Progenitor cell of endocrine pancreas (in vitro differentiated cells): ENCODE data around the gene SCYGR4. TPM values are rescaled to one million over a fixed set of nuclear protein-coding genes. Genes with fewer than 3 reads are reported as not detected.

Source experiments
- DNase-seq: peaks from one replicate; pipeline ENCODE4 v3.0.0; 2021; ENCODE audit warnings: low spot score; ENCODE audit not compliant: unreplicated experiment
- H3K27ac Mint-ChIP-seq: 2 replicates; pipeline ENCODE4 v1.8.0; 2021; ENCODE audit warnings: mild to moderate bottlenecking, moderate library complexity, mixed read lengths
- H3K27me3 Mint-ChIP-seq: 2 replicates; pipeline ENCODE4 v1.8.0; 2021; ENCODE audit warnings: mixed read lengths
- H3K36me3 Mint-ChIP-seq: 2 replicates; pipeline ENCODE4 v1.8.0; 2022; ENCODE audit warnings: mixed read lengths; ENCODE audit not compliant: insufficient read depth
- H3K4me1 Mint-ChIP-seq: 2 replicates; pipeline ENCODE4 v1.8.0; 2021; ENCODE audit warnings: low read depth, mixed read lengths
- H3K4me3 Mint-ChIP-seq: 2 replicates; pipeline ENCODE4 v1.8.0; 2021; ENCODE audit warnings: low read depth, mild to moderate bottlenecking, moderate library complexity, mixed read lengths
- H3K9me3 Mint-ChIP-seq: 2 replicates; pipeline ENCODE4 v1.8.0; 2021; ENCODE audit warnings: low read depth, mixed read lengths
- total RNA-seq: library from RNA; stranded (reverse); gene quantifications from 2 replicates; pipeline ENCODE4 v1.2.1, GENCODE V29; 2021
- TF ChIP-seq, protein P1 (sequence below): fragments of 200-600 bp; sonication (generic); IDR thresholded peaks from one replicate; pipeline ENCODE4 v1.5.0; 2021; ENCODE audit warnings: antibody characterized with exemption, mild to moderate bottlenecking; ENCODE audit not compliant: unreplicated experiment

The SCYGR4 gene
- total RNA-seq, 1 donor from 2014 or later = not detected

DNA sequence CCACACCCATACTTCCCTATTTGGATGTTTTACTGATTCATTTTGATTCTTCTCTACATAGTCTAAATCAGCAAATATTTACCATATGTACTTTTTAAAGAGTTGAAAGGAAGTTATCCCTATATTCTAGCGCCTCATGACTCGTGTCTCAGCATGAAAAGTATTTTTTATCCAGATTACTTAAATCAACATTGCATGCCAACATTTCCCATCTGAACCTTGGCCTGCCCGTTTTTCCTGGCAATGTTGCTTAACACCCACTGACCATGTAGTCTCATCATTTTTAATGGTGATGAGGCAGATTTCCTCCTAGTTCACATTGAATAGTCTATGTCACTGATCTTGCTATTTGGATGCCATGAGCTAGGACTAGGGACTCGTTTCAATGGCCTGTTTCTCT lies 36.1 kb downstream of the SCYGR4 start:
- DNase-seq = no peak
- Mint-ChIP-seq H3K36me3 (no peaks in the 10 kb centered on the region), H3K27me3 (no peaks in the 10 kb centered on the region), H3K9me3 (no peaks in the 10 kb centered on the region), H3K4me3 (no peak overlapping the region), H3K4me1 (peaks cover 3% of the 10 kb centered on the region), H3K27ac (no peak overlapping the region)
- TF ChIP-seq, protein P1, sequence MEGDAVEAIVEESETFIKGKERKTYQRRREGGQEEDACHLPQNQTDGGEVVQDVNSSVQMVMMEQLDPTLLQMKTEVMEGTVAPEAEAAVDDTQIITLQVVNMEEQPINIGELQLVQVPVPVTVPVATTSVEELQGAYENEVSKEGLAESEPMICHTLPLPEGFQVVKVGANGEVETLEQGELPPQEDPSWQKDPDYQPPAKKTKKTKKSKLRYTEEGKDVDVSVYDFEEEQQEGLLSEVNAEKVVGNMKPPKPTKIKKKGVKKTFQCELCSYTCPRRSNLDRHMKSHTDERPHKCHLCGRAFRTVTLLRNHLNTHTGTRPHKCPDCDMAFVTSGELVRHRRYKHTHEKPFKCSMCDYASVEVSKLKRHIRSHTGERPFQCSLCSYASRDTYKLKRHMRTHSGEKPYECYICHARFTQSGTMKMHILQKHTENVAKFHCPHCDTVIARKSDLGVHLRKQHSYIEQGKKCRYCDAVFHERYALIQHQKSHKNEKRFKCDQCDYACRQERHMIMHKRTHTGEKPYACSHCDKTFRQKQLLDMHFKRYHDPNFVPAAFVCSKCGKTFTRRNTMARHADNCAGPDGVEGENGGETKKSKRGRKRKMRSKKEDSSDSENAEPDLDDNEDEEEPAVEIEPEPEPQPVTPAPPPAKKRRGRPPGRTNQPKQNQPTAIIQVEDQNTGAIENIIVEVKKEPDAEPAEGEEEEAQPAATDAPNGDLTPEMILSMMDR = no peak

DNA sequence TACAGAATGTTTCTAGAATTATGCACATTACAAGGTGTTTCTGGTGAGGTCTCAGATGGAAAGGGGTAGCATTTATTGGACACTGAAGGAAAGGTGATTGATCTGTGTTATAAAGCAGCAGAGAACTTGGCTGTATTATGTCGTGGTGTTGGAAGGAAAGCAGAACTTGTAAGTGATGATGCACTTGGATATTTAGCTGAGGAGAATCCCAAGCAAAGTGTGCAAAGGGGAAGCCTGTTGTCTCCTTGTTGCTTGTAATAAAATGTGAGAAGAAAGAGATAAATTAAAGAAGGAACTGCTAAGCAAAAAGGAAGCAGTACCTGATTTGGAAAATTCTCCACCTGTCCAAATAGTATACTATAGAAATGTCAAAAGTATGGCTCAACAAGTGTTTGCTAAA lies 37.1 kb downstream of the SCYGR4 start:
- TF ChIP-seq, protein P1 = no peak
- H3K27ac Mint-ChIP-seq = no peak overlapping the region
- peaks cover 3% of the 10 kb centered on the region for H3K4me1 Mint-ChIP-seq
- no peak for DNase-seq
- no peak overlapping the region for H3K4me3 Mint-ChIP-seq
- no peaks in the 10 kb centered on the region for H3K27me3 Mint-ChIP-seq
- no peaks in the 10 kb centered on the region for H3K36me3 Mint-ChIP-seq
- H3K9me3 Mint-ChIP-seq = no peaks in the 10 kb centered on the region

DNA sequence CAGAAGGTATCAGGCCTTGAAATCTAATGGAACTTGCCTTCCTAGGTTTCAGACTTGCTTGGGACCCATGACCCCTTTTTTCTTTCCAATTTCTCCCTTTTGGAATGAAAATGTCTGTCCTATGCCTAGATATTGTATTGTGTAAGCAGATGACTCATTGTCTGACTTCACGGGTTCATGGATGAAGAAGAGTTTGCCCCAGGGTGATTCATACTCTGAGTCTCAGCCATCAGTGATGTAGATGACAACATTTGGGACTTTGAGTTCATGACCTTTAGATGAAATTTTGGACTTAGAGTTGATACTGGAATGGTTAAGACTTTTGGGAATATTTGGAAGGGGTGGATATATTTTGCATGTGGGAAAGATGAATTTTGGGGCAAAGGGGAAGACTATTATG lies 38.2 kb downstream of the SCYGR4 start:
- Mint-ChIP-seq H3K27me3 (no peaks in the 10 kb centered on the region), H3K27ac (no peak overlapping the region), H3K9me3 (no peaks in the 10 kb centered on the region), H3K4me1 (peaks cover 3% of the 10 kb centered on the region), H3K36me3 (no peaks in the 10 kb centered on the region), H3K4me3 (no peak overlapping the region)
- TF ChIP-seq, protein P1 = no peak
- DNase-seq = no peak

DNA sequence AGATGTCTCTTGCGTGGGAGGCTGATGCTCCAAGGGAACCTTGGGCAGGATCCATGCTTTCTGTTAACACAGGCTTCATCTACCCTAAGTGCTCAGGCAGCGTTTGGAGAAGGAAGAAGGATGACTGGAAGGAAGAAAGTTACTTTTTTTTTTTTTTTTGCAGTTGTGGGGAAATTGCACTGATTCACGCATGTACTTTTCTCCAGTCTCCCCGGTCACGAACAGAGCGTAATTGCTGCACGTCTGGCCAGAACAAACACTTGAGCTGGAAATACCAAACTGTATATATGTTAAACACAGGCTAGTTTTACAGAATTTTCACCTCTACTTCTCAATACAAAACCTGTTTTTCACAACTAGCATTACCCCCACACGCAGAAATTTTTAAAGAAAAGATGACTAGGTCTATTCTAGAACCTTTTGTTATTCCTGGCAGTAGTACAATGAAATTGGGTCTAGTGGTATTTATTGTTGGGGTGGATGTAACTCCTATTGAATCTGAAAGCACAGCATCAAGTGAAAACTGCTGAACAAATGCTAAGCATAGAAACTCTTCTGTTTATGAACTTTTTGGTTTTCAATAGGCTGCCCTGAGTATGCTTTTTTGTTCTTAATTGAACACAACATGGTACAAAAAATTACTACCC lies 40.0 kb downstream of the SCYGR4 start:
- TF ChIP-seq, protein P1 = no peak
- H3K27ac Mint-ChIP-seq = no peak overlapping the region
- DNase-seq = no peak
- H3K27me3 Mint-ChIP-seq = no peaks in the 10 kb centered on the region
- peaks cover 17% of the 10 kb centered on the region for H3K4me1 Mint-ChIP-seq
- no peak overlapping the region for H3K4me3 Mint-ChIP-seq
- no peaks in the 10 kb centered on the region for H3K36me3 Mint-ChIP-seq
- no peaks in the 10 kb centered on the region for H3K9me3 Mint-ChIP-seq

DNA sequence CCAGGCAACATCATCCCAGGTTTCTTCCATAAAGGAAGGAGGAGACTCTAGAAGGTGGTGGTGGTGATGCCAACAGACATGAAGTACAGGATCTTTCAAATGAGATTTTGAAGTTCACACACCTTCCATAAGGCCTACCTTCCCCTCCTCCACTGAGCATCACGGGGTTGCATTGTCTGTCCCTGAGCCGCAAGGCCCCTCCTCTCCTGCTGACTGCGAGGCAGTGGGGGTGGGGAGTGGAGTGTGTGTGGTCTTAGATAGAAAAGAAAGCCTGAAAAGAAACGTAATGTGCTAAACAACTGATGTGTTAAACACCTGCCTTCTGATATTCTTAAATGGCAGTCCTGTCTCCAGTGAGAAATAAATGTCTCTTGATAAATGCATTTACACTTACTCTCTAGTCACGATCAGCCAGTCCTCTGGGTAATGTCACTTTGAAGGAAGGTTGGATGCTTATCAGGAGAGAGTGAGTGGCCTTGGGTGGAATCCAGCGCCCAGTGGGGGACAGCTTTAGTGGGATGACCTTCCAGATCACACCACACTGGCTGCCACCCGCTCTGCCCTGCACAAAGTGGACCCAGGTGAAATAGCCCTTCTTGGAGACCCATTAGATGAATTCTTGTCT lies 43.8 kb downstream of the SCYGR4 start:
- H3K27me3 Mint-ChIP-seq = no peaks in the 10 kb centered on the region

More for the DNA sequence above, 43.8 kb downstream of the SCYGR4 start:
- Mint-ChIP-seq H3K9me3 (no peaks in the 10 kb centered on the region), H3K36me3 (no peaks in the 10 kb centered on the region), H3K4me1 (peaks cover 13% of the 10 kb centered on the region), H3K27ac (no peak overlapping the region), H3K4me3 (no peak overlapping the region)
- no peak for DNase-seq
- TF ChIP-seq, protein P1 = no peak
